Measurements from ENCODE around the gene DUSP15. TPM values are rescaled to one million over a fixed set of nuclear protein-coding genes. Genes with fewer than 3 reads are reported as not detected.

The DUSP15 gene
- total RNA-seq, 8 experiments from 2014 or later: 1.8 to 30.0 (median 14.5) TPM

- 20 to 100% (median 61%) methylated on average over 1 to 9 of the region's 11 CpGs; no CpG with 5 or more reads in 2 of the 10 experiments for WGBS, 10 experiments
- no peak for ATAC-seq (replicated peaks in 6 of 8)
- peaks cover 4 to 7% of the 10 kb centered on the region in 2 donors for H3K4me1 ChIP-seq (replicated peaks in 1 of 2)
- no peak overlapping the region for H3K27ac ChIP-seq
- in situ Hi-C loops (cut with MboI; ENCODE audit: low pct_unique_long_range_greater_than_20kb in 2 of 9, low sequenced_read_pairs in 9 of 9, unreplicated experiment in 9 of 9): loop anchor here in 3 of 9 experiments (10.0 to 25.0 kb wide), 3 partner anchors 103 to 173 kb away; partner anchors contain the start of genes PDRG1 (in 2 of the 3) and XKR7 (in 1 of the 3)
- no peak overlapping the region for H3K4me3 ChIP-seq
These were observed 18.9 kb downstream of the DUSP15 start for GRCh38 chr20:31851240-31851955.

GRCh38 chr20:31849306-31849930, 20.9 kb downstream of the DUSP15 start:
- in situ Hi-C loops (cut with MboI; ENCODE audit: low pct_unique_long_range_greater_than_20kb in 2 of 9, low sequenced_read_pairs in 9 of 9, unreplicated experiment in 9 of 9): loop anchor here in 2 of 9 experiments (25.0 kb wide), 2 partner anchors 238 to 813 kb away; partner anchors contain the start of gene C20orf203 (in 1 of the 2)
- WGBS, 10 experiments: 25 to 100% (median 73%) methylated on average over 1 to 10 of the region's 45 CpGs; no CpG with 5 or more reads in 2 of the 10 experiments
- peaks cover 13 to 18% of the 10 kb centered on the region in 2 donors for H3K4me1 ChIP-seq (replicated peaks in 1 of 2)
- no peak overlapping the region for H3K27ac ChIP-seq
- peak in 1 of 8 experiments; percentile 24 for ATAC-seq (replicated peaks in 6 of 8)
- no peak overlapping the region for H3K4me3 ChIP-seq

GRCh38 chr20:31848088-31848999, 22.0 kb downstream of the DUSP15 start:
- 51 to 90% (median 79%) methylated on average over 2 to 5 of the region's 32 CpGs; no CpG with 5 or more reads in 4 of the 10 experiments for WGBS, 10 experiments
- in situ Hi-C loops (cut with MboI; ENCODE audit: low pct_unique_long_range_greater_than_20kb in 2 of 9, low sequenced_read_pairs in 9 of 9, unreplicated experiment in 9 of 9): loop anchor here in 2 of 9 experiments (25.0 kb wide), 2 partner anchors 239 to 814 kb away; partner anchors contain the start of gene C20orf203 (in 1 of the 2)
- Histone ChIP-seq H3K27ac (no peak overlapping the region), H3K4me1 (replicated peaks in 1 of 2) (peaks cover 13 to 23% of the 10 kb centered on the region in 2 donors), H3K4me3 (no peak overlapping the region)
- ATAC-seq (replicated peaks in 6 of 8): no peak

GRCh38 chr20:31846793-31847138, 23.6 kb downstream of the DUSP15 start:
- in situ Hi-C loops (cut with MboI; ENCODE audit: low pct_unique_long_range_greater_than_20kb in 2 of 9, low sequenced_read_pairs in 9 of 9, unreplicated experiment in 9 of 9): loop anchor here in 2 of 9 experiments (25.0 kb wide), 2 partner anchors 241 to 816 kb away; partner anchors contain the start of gene C20orf203 (in 1 of the 2)
- no peak for ATAC-seq (replicated peaks in 6 of 8)
- Histone ChIP-seq H3K4me3 (no peak overlapping the region), H3K27ac (no peak overlapping the region), H3K4me1 (replicated peaks in 1 of 2) (peaks cover 19 to 31% of the 10 kb centered on the region in 2 donors)
- 33 to 100% (median 61%) methylated on average over 1 to 2 of the region's 3 CpGs; no CpG with 5 or more reads in 6 of the 10 experiments for WGBS, 10 experiments

- ATAC-seq (replicated peaks in 6 of 8): peak in 5 of 8 experiments; percentile 72 to 89 (median 85)
- in situ Hi-C loops (cut with MboI; ENCODE audit: low pct_unique_long_range_greater_than_20kb in 2 of 9, low sequenced_read_pairs in 9 of 9, unreplicated experiment in 9 of 9): loop anchor here in 2 of 9 experiments (25.0 kb wide), 2 partner anchors 242 to 817 kb away; partner anchors contain the start of gene C20orf203 (in 1 of the 2)
- H3K27ac ChIP-seq: peak within 1 kb of the TSS in 1 of 2 donors; percentile 40
- peaks cover 19 to 31% of the 10 kb centered on the region in 2 donors for H3K4me1 ChIP-seq (replicated peaks in 1 of 2)
- H3K4me3 ChIP-seq: no peak within 1 kb of the TSS
- WGBS, 10 experiments: 0 to 78% (median 20%) methylated on average over 1 to 8 of the region's 21 CpGs; no CpG with 5 or more reads in 3 of the 10 experiments
These were observed 24.9 kb downstream of the DUSP15 start, which contains the start of gene FOXS1 for GRCh38 chr20:31845300-31845863. Gene FOXS1 (minus strand): TSS chr20:31845604. CDS start chr20:31845542, 62 bp downstream.

- in situ Hi-C loops (cut with MboI; ENCODE audit: low pct_unique_long_range_greater_than_20kb in 2 of 9, low sequenced_read_pairs in 9 of 9, unreplicated experiment in 9 of 9): loop anchor here in 2 of 9 experiments (25.0 kb wide), 2 partner anchors 242 to 817 kb away; partner anchors contain the start of gene C20orf203 (in 1 of the 2)
- peaks cover 19 to 31% of the 10 kb centered on the region in 2 donors for H3K4me1 ChIP-seq (replicated peaks in 1 of 2)
- no peak overlapping the region for H3K4me3 ChIP-seq
- WGBS, 10 experiments: 50 to 100% methylated on average over 2 of the region's 28 CpGs; no CpG with 5 or more reads in 8 of the 10 experiments
- peak overlapping the region in 1 of 2 donors; percentile 40 for H3K27ac ChIP-seq
- ATAC-seq (replicated peaks in 6 of 8): no peak
These were observed 25.5 kb downstream of the DUSP15 start for GRCh38 chr20:31844737-31845299.

- ATAC-seq (replicated peaks in 6 of 8): no peak
- no peak overlapping the region for H3K4me3 ChIP-seq
- WGBS, 10 experiments: 60 to 93% (median 80%) methylated on average over 1 to 3 of the region's 5 CpGs; no CpG with 5 or more reads in 5 of the 10 experiments
- H3K27ac ChIP-seq: no peak overlapping the region
- H3K4me1 ChIP-seq (replicated peaks in 1 of 2): peaks cover 19 to 31% of the 10 kb centered on the region in 2 donors
- in situ Hi-C loops (cut with MboI; ENCODE audit: low pct_unique_long_range_greater_than_20kb in 2 of 9, low sequenced_read_pairs in 9 of 9, unreplicated experiment in 9 of 9): loop anchor here in 2 of 9 experiments (25.0 kb wide), 2 partner anchors 243 to 818 kb away; partner anchors contain the start of gene C20orf203 (in 1 of the 2)
These were observed 26.4 kb downstream of the DUSP15 start for GRCh38 chr20:31843881-31844280.

GRCh38 chr20:31843288-31843687, 27.0 kb downstream of the DUSP15 start:
- in situ Hi-C loops (cut with MboI; ENCODE audit: low pct_unique_long_range_greater_than_20kb in 2 of 9, low sequenced_read_pairs in 9 of 9, unreplicated experiment in 9 of 9): loop anchor here in 2 of 9 experiments (25.0 kb wide), 2 partner anchors 244 to 819 kb away; partner anchors contain the start of gene C20orf203 (in 1 of the 2)

GRCh38 chr20:31842471-31843157, 27.7 kb downstream of the DUSP15 start:
- Histone ChIP-seq H3K4me1 (replicated peaks in 1 of 2) (peaks cover 19 to 36% of the 10 kb centered on the region in 2 donors), H3K27ac (no peak overlapping the region), H3K4me3 (no peak overlapping the region)
- in situ Hi-C loops (cut with MboI; ENCODE audit: low pct_unique_long_range_greater_than_20kb in 2 of 9, low sequenced_read_pairs in 9 of 9, unreplicated experiment in 9 of 9): loop anchor here in 2 of 9 experiments (25.0 kb wide), 2 partner anchors 245 to 820 kb away; partner anchors contain the start of gene C20orf203 (in 1 of the 2)
- peak in 7 of 8 experiments; percentile 7 to 57 (median 22) for ATAC-seq (replicated peaks in 6 of 8)
- 53 to 100% (median 70%) methylated on average over 1 to 4 of the region's 12 CpGs; no CpG with 5 or more reads in 6 of the 10 experiments for WGBS, 10 experiments

More at GRCh38 chr20:31843288-31843687, 27.0 kb downstream of the DUSP15 start:
- Histone ChIP-seq H3K4me3 (no peak overlapping the region), H3K4me1 (replicated peaks in 1 of 2) (peaks cover 19 to 31% of the 10 kb centered on the region in 2 donors), H3K27ac (no peak overlapping the region)
- 76 to 100% (median 85%) methylated on average over 1 to 5 of the region's 6 CpGs; no CpG with 5 or more reads in 4 of the 10 experiments for WGBS, 10 experiments
- no peak for ATAC-seq (replicated peaks in 6 of 8)

- peaks cover 19 to 36% of the 10 kb centered on the region in 2 donors for H3K4me1 ChIP-seq (replicated peaks in 1 of 2)
- H3K27ac ChIP-seq: no peak overlapping the region
- ATAC-seq (replicated peaks in 6 of 8): peak in 4 of 8 experiments; percentile 12 to 38 (median 32)
- WGBS, 10 experiments: 25 to 100% (median 86%) methylated on average over 1 to 6 of the region's 8 CpGs; no CpG with 5 or more reads in 5 of the 10 experiments
- in situ Hi-C loops (cut with MboI; ENCODE audit: low pct_unique_long_range_greater_than_20kb in 2 of 9, low sequenced_read_pairs in 9 of 9, unreplicated experiment in 9 of 9): loop anchor here in 2 of 9 experiments (25.0 kb wide), 2 partner anchors 245 to 820 kb away; partner anchors contain the start of gene C20orf203 (in 1 of the 2)
- H3K4me3 ChIP-seq: no peak overlapping the region
These were observed 28.4 kb downstream of the DUSP15 start for GRCh38 chr20:31841928-31842327.

All from motor neuron (in vitro differentiated cells).